Brain microvascular endothelial cell (primary cell): Measurements from ENCODE around the gene RFWD3.

Source experiments
- DNase-seq: peaks from one replicate; pipeline ENCODE4 v3.0.0-alpha.2; 2020
- H3K27ac ChIP-seq: fragments of 250-450 bp; sonication (Bioruptor Pico); 2 replicates; pipeline ENCODE4 v1.5.1; 2020; ENCODE audit warnings: mild to moderate bottlenecking, moderate library complexity
- H3K27me3 ChIP-seq: fragments of 250-450 bp; sonication (Bioruptor Pico); replicated peaks from 2 replicates; pipeline ENCODE4 v1.5.1; 2020; ENCODE audit warnings: mild to moderate bottlenecking
- H3K36me3 ChIP-seq: fragments of 250-450 bp; sonication (Bioruptor Pico); replicated peaks from 2 replicates; pipeline ENCODE4 v1.5.1; 2020; ENCODE audit warnings: mild to moderate bottlenecking
- H3K4me3 ChIP-seq: 2 replicates; pipeline ENCODE4 v1.5.1; 2011; ENCODE audit warnings: low read depth, mild to moderate bottlenecking, control low read depth, low read length, moderate library complexity
- CTCF ChIP-seq: IDR thresholded peaks from 2 replicates; pipeline ENCODE4 v1.5.1; 2011; ENCODE audit warnings: low read depth, mild to moderate bottlenecking, moderate library complexity, low read length, control low read depth, inconsistent platforms; ENCODE audit errors: missing control alignments
- in situ Hi-C: cut with HindIII; loops from 2 replicates; pipeline ENCODE4 v1.10.0; 2017; ENCODE audit warnings: low sequenced_read_pairs, low pct_ligation_motif_present

Gene RFWD3

GRCh38 chr16:74698222-74698621, 31.5 kb upstream of the RFWD3 start:
- Histone ChIP-seq H3K36me3 (peaks cover 14% of the 10 kb centered on the region), H3K27ac (no peak overlapping the region), H3K4me3 (no peak overlapping the region), H3K27me3 (no peaks in the 10 kb centered on the region)
- no peak for DNase-seq
- in situ Hi-C loops: no loop called here
- TF ChIP-seq CTCF: no peak

- no peak for TF ChIP-seq CTCF
- Histone ChIP-seq H3K27me3 (no peaks in the 10 kb centered on the region), H3K36me3 (peaks cover 29% of the 10 kb centered on the region), H3K4me3 (peak overlapping the region; percentile 55), H3K27ac (no peak overlapping the region)
- peak; percentile 91 for DNase-seq
- in situ Hi-C loops: no loop called here
Observed at GRCh38 chr16:74695450-74696422, 29.1 kb upstream of the RFWD3 start.

DNA sequence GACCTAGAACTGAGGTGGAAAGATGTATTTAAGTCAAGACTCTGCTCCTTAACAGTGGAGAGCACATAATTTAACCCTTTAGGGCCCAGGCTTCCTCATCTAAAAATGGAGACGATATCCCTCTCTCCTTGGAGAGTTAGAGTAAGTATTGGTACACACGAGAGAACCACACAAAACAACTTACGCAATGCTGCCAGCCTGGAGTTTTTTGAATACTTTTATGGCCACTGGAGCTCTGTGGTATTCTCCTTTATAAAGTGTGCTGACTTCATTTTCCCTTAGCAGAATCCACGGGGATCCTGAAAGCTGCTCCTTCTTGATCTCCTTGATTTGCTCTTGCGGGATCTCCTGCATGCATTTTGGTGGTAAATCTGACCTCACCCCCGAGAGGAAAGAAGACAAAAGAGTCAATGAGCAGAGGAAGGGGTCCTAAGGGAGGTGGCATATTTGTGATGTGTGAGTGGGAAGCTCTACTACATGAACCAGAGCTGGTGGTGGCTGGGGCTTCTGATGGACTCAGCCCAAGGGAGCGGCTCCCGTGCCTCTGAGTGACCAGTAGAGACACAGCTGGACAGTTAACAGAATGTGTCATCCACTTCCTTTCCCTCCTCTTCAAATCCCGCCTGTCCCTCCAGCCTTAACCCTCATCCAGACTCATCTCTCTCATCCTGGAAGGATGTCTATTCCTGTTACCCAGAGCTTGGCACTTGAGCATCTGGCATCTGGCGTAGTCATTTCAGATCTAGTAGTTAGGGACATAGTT, 24.6 kb upstream of the RFWD3 start:
- in situ Hi-C loops: no loop called here
- Histone ChIP-seq H3K4me3 (no peak overlapping the region), H3K27ac (no peak overlapping the region), H3K27me3 (no peaks in the 10 kb centered on the region), H3K36me3 (peaks cover 40% of the 10 kb centered on the region)
- DNase-seq: no peak
- no peak for TF ChIP-seq CTCF

- H3K36me3 ChIP-seq: peaks cover 25% of the 10 kb centered on the region
Observed at GRCh38 chr16:74682556-74682955, 15.9 kb upstream of the RFWD3 start.

DNA sequence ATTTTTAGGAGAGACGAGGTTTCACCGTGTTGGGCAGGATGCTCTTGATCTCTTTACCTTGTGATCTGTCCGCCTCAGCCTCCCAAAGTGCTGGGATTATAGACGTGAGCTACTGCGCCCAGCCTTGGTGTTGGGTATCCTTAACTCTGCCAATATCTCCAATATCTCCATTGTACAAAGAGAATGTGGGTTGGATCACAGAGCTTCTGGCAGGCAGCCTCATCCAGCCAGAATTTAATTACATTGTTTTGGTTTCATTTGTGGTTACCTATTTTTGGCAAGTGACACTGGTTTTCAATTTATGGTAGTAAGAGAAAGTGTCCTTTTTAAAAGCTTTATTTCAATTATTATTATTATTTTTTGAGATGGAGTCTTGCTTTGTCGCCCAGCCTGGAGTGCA, 14.0 kb upstream of the RFWD3 start:
- no peak for DNase-seq
- Histone ChIP-seq H3K4me3 (no peak overlapping the region), H3K27ac (no peak overlapping the region), H3K27me3 (no peaks in the 10 kb centered on the region), H3K36me3 (peaks cover 30% of the 10 kb centered on the region)
- in situ Hi-C loops: no loop called here
- TF ChIP-seq CTCF: no peak

More at GRCh38 chr16:74682556-74682955, 15.9 kb upstream of the RFWD3 start:
- DNase-seq: no peak
- no peak for TF ChIP-seq CTCF
- H3K27me3 ChIP-seq: no peaks in the 10 kb centered on the region
- H3K27ac ChIP-seq: no peak overlapping the region
- in situ Hi-C loops: no loop called here
- no peak overlapping the region for H3K4me3 ChIP-seq
